Stimulated activated CD8-positive, alpha-beta memory T cell treated with anti-CD3 and anti-CD28 coated beads, Interleukin-7, amount 100 ng/mL, for 4 hours (primary cell): ENCODE results near the gene PRPF40B.
"Not testable (repeated sequence)": the region's sequence is repeated elsewhere in the genome, so short reads cannot be mapped to it uniquely, and the experiment has no call there.

ENCODE experiments used
- DNase-seq, 2 donors: peaks; one replicate each; pipeline ENCODE4 v3.0.0-alpha.2; 2020; ENCODE audit warnings: low read depth in 2 of 2

Gene PRPF40B

GRCh38 chr12:49609059-49609874, 14.1 kb upstream of the PRPF40B start:
- DNase-seq: no peak

GRCh38 chr12:49609875-49610154, 13.5 kb upstream of the PRPF40B start:
- no peak for DNase-seq

- not testable (repeated sequence) for DNase-seq
Measured at GRCh38 chr12:49610785-49611184, 12.6 kb upstream of the PRPF40B start.

GRCh38 chr12:49612210-49612609, 11.2 kb upstream of the PRPF40B start:
- DNase-seq: no peak

- no peak for DNase-seq
Measured at GRCh38 chr12:49615725-49616124, 7.6 kb upstream of the PRPF40B start.

GRCh38 chr12:49616533-49617219, 6.7 kb upstream of the PRPF40B start:
- no peak for DNase-seq

GRCh38 chr12:49618576-49618975, 4.8 kb upstream of the PRPF40B start:
- no peak for DNase-seq

GRCh38 chr12:49619286-49619685, 4.1 kb upstream of the PRPF40B start:
- DNase-seq: no peak

GRCh38 chr12:49621651-49622500, 1.5 kb upstream of the PRPF40B start:
- peak in 1 of 2 donors; percentile 7 for DNase-seq

GRCh38 chr12:49622501-49623141, 740 bp upstream of the PRPF40B start:
- peak; percentile 21 to 32 for DNase-seq

- DNase-seq: no peak
Measured at GRCh38 chr12:49624921-49625577, 1.7 kb downstream of the PRPF40B start.

GRCh38 chr12:49626169-49626835, 2.9 kb downstream of the PRPF40B start:
- DNase-seq: peak in 1 of 2 donors; percentile 16

- no peak for DNase-seq
Measured at GRCh38 chr12:49626836-49627235, 3.5 kb downstream of the PRPF40B start.

GRCh38 chr12:49627752-49628360, 4.5 kb downstream of the PRPF40B start:
- DNase-seq: no peak

GRCh38 chr12:49631336-49631907, 8.1 kb downstream of the PRPF40B start:
- DNase-seq: no peak

- no peak for DNase-seq
Measured at GRCh38 chr12:49632401-49632800, 9.0 kb downstream of the PRPF40B start.

GRCh38 chr12:49632986-49633702, 9.8 kb downstream of the PRPF40B start:
- no peak for DNase-seq

- DNase-seq: no peak
Measured at GRCh38 chr12:49633703-49634345, 10.5 kb downstream of the PRPF40B start.

GRCh38 chr12:49635036-49635435, 11.7 kb downstream of the PRPF40B start:
- no peak for DNase-seq
